GM13976 (cell line): ENCODE measurements around the gene LRRC9.
"Not testable (repeated sequence)": the region's sequence is repeated elsewhere in the genome, so short reads cannot be mapped to it uniquely, and the experiment has no call there.

Source experiments
- DNase-seq: peaks from one replicate; pipeline ENCODE4 v3.0.0; 2012; ENCODE audit warnings: low spot score
- in situ Hi-C: fragments of 300-500 bp; cut with MboI; formaldehyde crosslinking; loops from one replicate; pipeline ENCODE4 v1.12.0; 2022; ENCODE audit warnings: low sequenced_read_pairs, mixed read lengths, inconsistent platforms; ENCODE audit not compliant: unreplicated experiment
- TF ChIP-seq, protein P1 (sequence below): IDR thresholded peaks from 2 replicates; pipeline ENCODE4 v1.5.1; 2012; ENCODE audit warnings: borderline replicate concordance, mild to moderate bottlenecking; ENCODE audit not compliant: insufficient read depth; ENCODE audit errors: extremely low read depth, missing control alignments, control extremely low read depth

Gene LRRC9

DNA sequence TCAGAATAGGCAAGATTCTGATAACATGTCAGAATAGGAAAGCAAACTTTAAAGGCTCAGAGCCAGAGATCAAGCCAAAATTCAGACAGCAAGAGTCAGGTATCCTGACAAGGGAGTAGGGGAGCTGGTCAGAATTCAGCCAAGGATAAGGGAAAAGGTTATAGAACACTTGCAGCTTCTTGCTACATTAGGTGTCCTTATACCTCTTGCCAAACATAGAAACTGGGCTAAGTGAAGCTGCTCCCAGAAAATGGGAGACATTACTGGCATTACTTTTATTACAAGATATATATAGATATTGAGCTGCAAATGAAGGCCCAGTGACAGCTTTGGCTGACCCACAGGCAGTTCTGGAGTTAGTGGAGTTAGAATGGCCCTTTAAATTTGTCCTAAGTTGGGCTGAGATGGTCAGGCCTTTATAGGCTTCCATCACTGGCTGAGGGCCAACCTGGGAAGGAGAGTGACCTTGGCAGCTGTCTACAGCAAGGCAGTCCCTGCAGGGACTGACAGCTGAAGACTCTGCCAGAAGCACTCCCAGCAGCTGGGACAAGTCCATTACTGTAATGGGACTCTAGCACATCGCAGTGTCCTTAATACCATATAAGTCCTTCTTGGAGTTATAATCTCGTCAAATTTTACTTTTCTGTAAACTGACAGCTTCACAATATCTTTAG, 83.0 kb downstream of the LRRC9 start:
- DNase-seq: no peak
- TF ChIP-seq, protein P1, sequence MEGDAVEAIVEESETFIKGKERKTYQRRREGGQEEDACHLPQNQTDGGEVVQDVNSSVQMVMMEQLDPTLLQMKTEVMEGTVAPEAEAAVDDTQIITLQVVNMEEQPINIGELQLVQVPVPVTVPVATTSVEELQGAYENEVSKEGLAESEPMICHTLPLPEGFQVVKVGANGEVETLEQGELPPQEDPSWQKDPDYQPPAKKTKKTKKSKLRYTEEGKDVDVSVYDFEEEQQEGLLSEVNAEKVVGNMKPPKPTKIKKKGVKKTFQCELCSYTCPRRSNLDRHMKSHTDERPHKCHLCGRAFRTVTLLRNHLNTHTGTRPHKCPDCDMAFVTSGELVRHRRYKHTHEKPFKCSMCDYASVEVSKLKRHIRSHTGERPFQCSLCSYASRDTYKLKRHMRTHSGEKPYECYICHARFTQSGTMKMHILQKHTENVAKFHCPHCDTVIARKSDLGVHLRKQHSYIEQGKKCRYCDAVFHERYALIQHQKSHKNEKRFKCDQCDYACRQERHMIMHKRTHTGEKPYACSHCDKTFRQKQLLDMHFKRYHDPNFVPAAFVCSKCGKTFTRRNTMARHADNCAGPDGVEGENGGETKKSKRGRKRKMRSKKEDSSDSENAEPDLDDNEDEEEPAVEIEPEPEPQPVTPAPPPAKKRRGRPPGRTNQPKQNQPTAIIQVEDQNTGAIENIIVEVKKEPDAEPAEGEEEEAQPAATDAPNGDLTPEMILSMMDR: no peak
- in situ Hi-C loops: no loop called here

DNA sequence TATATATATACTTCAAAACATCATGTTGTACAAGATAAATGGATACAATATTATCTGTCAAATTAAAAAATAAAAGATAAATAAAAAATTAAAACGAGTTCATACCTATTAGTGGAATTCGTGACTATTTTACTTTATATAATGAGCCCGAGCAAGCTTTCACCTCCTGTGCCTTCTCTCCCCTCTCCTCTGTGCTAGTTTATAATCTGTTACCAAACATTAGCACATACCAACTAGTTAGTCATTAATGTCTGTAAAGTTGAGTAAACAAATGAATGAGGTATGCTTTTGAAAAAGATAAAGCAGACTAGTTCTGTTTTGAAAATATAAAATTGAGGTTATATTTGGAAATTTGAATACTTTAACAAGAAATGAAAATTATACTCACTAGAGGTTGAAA, 84.0 kb downstream of the LRRC9 start:
- TF ChIP-seq, protein P1: no peak
- no peak for DNase-seq
- in situ Hi-C loops: no loop called here

DNA sequence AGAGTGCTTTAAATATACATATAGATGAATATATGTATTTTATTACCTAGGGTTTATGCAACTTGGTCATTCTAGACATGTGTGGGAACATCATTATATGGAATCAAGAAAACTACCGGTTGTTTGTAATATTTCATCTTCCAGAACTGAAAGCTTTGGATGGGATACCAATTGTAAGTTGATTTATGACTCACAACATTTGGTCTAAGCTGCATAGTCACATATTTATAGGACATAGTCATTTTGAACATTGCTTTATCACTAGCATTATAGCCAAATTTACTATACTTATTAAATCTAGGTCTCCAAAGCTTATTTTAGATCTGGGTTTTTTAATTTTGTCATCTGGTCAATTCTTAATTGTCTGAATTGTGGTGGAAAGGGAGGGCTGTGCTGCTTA, 88.1 kb downstream of the LRRC9 start:
- DNase-seq: no peak
- TF ChIP-seq, protein P1: no peak
- in situ Hi-C loops: no loop called here

DNA sequence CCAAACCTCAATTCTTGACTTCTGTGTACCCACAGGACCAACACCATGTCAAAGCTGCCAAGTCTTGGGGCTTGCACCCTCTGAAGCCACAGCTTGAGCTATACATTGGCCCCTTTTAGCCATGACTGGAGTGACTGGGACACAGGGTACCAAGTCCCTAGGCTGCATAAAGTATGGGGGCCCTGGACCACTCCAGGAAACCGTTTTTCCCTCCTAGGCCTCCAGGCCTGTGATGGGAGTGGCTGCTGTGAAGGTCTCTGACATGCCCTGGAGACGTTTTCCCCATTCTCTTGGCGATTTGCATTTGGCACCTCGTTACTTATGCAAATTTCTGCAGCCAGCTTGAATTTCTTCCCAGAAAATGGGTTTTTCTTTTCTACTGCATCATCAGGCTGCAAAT, 90.3 kb downstream of the LRRC9 start:
- DNase-seq, in situ Hi-C loops: not testable (repeated sequence)

DNA sequence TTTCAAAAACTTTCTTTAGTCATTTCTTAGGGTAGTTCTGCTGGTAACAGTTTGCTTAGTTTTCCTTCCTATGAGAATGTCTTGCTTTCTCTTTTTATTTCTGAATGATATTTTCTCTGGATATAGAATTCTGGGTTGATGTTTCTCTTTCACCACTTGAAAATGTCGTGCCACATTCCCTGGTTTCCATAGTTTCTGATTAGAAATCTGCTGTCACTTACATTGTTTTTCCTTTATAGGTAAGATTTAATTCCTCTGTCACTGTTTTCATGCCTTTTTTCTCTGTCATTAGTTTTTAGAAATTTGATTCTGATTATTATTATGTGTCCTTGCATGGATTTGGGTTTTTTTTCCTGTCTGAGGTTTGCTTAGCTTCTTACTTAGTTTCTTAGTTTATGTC, 94.5 kb downstream of the LRRC9 start:
- DNase-seq: no peak
- TF ChIP-seq, protein P1: no peak
- in situ Hi-C loops: no loop called here

DNA sequence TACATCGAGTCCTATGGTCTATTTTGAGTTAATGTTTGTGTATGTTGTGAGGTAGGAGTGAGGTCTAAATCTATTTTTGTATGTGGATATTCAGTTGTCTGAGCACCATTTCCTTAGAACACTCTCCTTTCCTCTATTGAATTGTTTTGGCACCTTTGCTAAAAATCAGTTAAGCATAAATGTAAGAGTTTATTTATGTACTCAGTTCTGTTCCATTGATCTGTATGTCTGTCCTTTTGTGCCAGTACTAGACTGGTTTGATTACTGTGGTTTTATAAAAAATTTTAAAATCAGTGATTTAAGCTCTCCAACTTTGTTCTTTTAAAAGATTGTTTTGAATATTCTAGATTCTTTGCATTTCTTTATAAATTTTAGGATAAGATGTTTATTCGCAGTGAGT, 101.7 kb downstream of the LRRC9 start:
- TF ChIP-seq, protein P1: no peak
- DNase-seq: no peak
- in situ Hi-C loops: no loop called here

DNA sequence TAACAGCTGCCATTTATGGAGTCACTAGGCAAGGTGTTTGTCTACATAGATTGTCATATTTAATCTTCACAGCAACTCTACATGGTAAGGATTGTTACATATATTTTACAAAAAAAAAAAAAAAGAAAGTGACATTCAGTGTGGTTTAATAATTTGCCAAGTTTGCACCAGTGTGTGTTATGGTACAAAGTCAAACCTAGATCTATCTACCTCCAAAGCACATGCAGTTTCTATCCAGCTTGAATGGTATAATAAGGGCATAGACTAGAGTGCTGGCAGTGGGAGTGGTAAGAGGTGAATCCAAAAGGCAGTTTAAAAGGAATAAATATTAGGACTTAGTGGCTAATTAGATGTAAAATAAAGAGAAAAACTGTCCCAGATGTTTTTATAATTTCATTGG, 105.6 kb downstream of the LRRC9 start:
- TF ChIP-seq, protein P1: no peak
- in situ Hi-C loops: no loop called here
- DNase-seq: no peak
